WTC11 (cell line): ENCODE results near the gene CAND2.

ENCODE experiments used
- CBFB ChIP-seq: sonication (generic); formaldehyde crosslinking; IDR thresholded peaks from 2 replicates; pipeline ENCODE4 v1.8.1; 2022; ENCODE audit warnings: mild to moderate bottlenecking, low read depth, missing genetic modification reagents
- KAT7 ChIP-seq: sonication (generic); formaldehyde crosslinking; IDR thresholded peaks from 2 replicates; pipeline ENCODE4 v1.8.1; 2023; ENCODE audit warnings: missing genetic modification reagents, mild to moderate bottlenecking, borderline replicate concordance
- NR1H2 ChIP-seq: sonication (generic); formaldehyde crosslinking; IDR thresholded peaks from 2 replicates; pipeline ENCODE4 v1.9.0; 2021; ENCODE audit warnings: mild to moderate bottlenecking, moderate library complexity, missing genetic modification reagents
- USF1 ChIP-seq: sonication (generic); formaldehyde crosslinking; IDR thresholded peaks from 2 replicates; pipeline ENCODE4 v1.8.0; 2022; ENCODE audit warnings: mild to moderate bottlenecking, missing genetic modification reagents
- TF ChIP-seq, protein P1 (sequence below): fragments of 200-600 bp; IDR thresholded peaks from 2 replicates; pipeline ENCODE4 v1.8.0; 2022; ENCODE audit warnings: antibody characterized with exemption
- TF ChIP-seq, protein P2 (sequence below): sonication (generic); formaldehyde crosslinking; IDR thresholded peaks from 2 replicates; pipeline ENCODE4 v1.8.1; 2023; ENCODE audit warnings: mild to moderate bottlenecking, missing genetic modification reagents, moderate library complexity
- TF ChIP-seq, protein P3 (sequence below): sonication (generic); formaldehyde crosslinking; IDR thresholded peaks from 2 replicates; pipeline ENCODE4 v1.8.1; 2022; ENCODE audit warnings: low read depth, missing genetic modification reagents, borderline replicate concordance

DNA sequence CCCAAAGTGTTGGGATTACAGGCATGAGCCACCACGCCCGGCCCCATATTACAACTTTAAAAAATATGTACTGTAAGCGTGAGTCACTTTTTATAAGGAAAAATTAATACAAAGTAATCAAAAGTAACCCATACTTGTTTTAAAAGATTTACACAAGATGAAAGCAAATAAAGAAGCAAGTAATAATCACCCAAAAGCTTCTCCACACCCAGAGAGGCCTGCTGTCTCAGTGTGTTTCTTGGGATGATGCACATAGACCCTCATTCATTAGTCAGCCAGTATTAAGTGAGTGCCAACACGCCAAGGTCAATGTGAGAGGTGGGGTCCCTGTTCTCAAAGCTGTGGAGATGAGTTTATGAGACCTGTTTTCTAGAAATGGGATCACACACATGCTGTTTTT, 32.9 kb downstream of the CAND2 start:
- TF ChIP-seq, protein P1, sequence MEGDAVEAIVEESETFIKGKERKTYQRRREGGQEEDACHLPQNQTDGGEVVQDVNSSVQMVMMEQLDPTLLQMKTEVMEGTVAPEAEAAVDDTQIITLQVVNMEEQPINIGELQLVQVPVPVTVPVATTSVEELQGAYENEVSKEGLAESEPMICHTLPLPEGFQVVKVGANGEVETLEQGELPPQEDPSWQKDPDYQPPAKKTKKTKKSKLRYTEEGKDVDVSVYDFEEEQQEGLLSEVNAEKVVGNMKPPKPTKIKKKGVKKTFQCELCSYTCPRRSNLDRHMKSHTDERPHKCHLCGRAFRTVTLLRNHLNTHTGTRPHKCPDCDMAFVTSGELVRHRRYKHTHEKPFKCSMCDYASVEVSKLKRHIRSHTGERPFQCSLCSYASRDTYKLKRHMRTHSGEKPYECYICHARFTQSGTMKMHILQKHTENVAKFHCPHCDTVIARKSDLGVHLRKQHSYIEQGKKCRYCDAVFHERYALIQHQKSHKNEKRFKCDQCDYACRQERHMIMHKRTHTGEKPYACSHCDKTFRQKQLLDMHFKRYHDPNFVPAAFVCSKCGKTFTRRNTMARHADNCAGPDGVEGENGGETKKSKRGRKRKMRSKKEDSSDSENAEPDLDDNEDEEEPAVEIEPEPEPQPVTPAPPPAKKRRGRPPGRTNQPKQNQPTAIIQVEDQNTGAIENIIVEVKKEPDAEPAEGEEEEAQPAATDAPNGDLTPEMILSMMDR, result no peak
- TF ChIP-seq KAT7 (CRISPR knock-in tag) (no peak), CBFB (CRISPR knock-in tag) (no peak), NR1H2 (CRISPR knock-in tag) (no peak), USF1 (CRISPR knock-in tag) (no peak)
- TF ChIP-seq, protein P2, sequence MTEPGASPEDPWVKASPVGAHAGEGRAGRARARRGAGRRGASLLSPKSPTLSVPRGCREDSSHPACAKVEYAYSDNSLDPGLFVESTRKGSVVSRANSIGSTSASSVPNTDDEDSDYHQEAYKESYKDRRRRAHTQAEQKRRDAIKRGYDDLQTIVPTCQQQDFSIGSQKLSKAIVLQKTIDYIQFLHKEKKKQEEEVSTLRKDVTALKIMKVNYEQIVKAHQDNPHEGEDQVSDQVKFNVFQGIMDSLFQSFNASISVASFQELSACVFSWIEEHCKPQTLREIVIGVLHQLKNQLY (CRISPR knock-in tag), result no peak
- TF ChIP-seq, protein P3, sequence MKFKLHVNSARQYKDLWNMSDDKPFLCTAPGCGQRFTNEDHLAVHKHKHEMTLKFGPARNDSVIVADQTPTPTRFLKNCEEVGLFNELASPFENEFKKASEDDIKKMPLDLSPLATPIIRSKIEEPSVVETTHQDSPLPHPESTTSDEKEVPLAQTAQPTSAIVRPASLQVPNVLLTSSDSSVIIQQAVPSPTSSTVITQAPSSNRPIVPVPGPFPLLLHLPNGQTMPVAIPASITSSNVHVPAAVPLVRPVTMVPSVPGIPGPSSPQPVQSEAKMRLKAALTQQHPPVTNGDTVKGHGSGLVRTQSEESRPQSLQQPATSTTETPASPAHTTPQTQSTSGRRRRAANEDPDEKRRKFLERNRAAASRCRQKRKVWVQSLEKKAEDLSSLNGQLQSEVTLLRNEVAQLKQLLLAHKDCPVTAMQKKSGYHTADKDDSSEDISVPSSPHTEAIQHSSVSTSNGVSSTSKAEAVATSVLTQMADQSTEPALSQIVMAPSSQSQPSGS (CRISPR knock-in tag), result no peak
